ENCODE results near the gene P4HA2. TPM values are rescaled to one million over a fixed set of nuclear protein-coding genes. Genes with fewer than 3 reads are reported as not detected.

Gene P4HA2
- total and polyA plus RNA-seq, 2 donors (not counting 3 experiments of a cell fraction or from before 2014, with no cell fraction given), result 37.6 to 58.7 TPM

DNA sequence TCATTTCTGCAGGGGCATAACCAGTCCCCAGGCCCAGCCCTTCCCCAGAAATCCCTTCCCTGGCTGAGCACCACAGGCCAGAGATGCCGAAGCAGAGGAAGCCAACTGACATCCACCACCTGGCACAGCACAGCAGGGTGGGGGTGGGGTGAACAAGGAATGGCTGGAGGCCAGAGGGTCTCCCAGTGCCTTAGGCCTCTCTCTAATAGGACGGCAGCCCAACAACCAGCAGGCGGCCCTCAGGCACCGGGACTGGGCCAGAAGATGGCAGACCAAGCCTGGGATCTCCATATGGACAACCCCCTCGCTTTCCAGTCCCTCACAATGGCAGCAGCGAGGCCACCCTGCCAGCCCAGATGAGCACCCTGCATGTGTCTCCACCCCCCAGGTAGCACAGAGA, 43.1 kb upstream of the P4HA2 start:
- FAIRE-seq (no peak), DNase-seq (ENCODE audit: low read depth, low spot score) (no peak)
- intact Hi-C loops (cut with micrococcal nuclease) (loop anchor here (5.0 kb wide), 1 partner anchor 33 kb away; no protein-coding TSS in a partner anchor), dilution Hi-C loops (cut with MboI; ENCODE audit: extremely low pct_ligation_motif_present, low sequenced_read_pairs) (no loop called here)
- Histone ChIP-seq H3K27ac (ENCODE audit: insufficient read depth, low read depth, low read length) (no peak overlapping the region), H3K4me1 (ENCODE audit: control insufficient read depth, extremely low read depth, insufficient read depth, low read length) (peaks cover 13% of the 10 kb centered on the region), H3K4me2 (ENCODE audit: insufficient read depth, low read length) (no peak overlapping the region), H3K79me2 (ENCODE audit: control insufficient read depth, insufficient read depth, low read length) (no peaks in the 10 kb centered on the region), H3K27me3 (ENCODE audit: control insufficient read depth in 2 of 2, insufficient read depth in 2 of 2, low read length in 2 of 2) (no peaks in the 10 kb centered on the region), H3K9me1 (replicated peaks; ENCODE audit: control insufficient read depth, extremely low read depth, insufficient read depth, low read length) (no peaks in the 10 kb centered on the region), H3K9me3 (replicated peaks; ENCODE audit: control insufficient read depth, insufficient read depth, low read length) (no peaks in the 10 kb centered on the region), H4K20me1 (replicated peaks; ENCODE audit: control insufficient read depth, extremely low read depth, insufficient read depth, low read length) (no peaks in the 10 kb centered on the region), H3K9ac (replicated peaks; ENCODE audit: extremely low read depth, insufficient read depth, low read length) (no peak overlapping the region), H3K4me3 (replicated peaks in 1 of 3; ENCODE audit: insufficient read depth in 1 of 3, low read depth in 1 of 3, low read length in 3 of 3) (no peak overlapping the region), H3K36me3 (ENCODE audit: control insufficient read depth in 2 of 2, extremely low read depth in 1 of 2, insufficient read depth in 2 of 2, low read length in 2 of 2) (peaks cover 5 to 29% of the 10 kb centered on the region in 2 experiments), H2AFZ (ENCODE audit: low read depth, low read length) (no peak overlapping the region)
- no TSS peak for BruUV-seq (replicated peaks)
- CTCF ChIA-PET, result interaction anchor here (1.6 kb wide), 1 partner anchor 23 kb away, joined by 4 read pairs; the partner anchor contains the start of gene SLC22A4
- POLR2A ChIA-PET, result no interaction called here
- TF ChIP-seq GATA2 (IDR thresholded peaks at IDR 0.05; ENCODE audit: insufficient read depth, insufficient read length, low read depth, low read length), result no peak
- no peak for TF ChIP-seq MYC (IDR thresholded peaks at IDR 0.05; ENCODE audit: low read depth, low read length)
- TF ChIP-seq POLR2AphosphoS5 (IDR thresholded peaks at IDR 0.05; ENCODE audit: insufficient read depth, low read depth, low read length), result no peak
- no peak for TF ChIP-seq EZH2 (IDR thresholded peaks at IDR 0.05; ENCODE audit: borderline replicate concordance, low read depth, low read length, severe bottlenecking)

DNA sequence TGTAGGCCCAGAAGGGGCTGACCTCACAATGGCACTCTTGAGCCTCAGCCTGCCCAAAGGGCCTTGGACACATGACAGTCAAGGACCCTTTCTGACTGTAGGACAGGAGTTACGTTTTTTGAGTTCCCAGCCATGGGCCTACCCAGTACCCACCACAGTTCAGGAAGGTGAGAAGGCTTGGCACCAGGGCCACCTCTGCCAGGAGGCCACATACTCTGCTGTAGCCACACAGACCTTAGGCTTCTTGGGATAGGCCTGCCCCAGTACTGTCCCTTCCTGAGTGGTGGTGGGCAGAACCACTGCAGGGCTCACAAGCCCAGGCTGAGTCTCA, 42.6 kb upstream of the P4HA2 start:
- FAIRE-seq (no peak), DNase-seq (ENCODE audit: low read depth, low spot score) (no peak)
- ChIA-PET CTCF (interaction anchor here (1.6 to 1.8 kb wide), 2 partner anchors 24 to 32 kb away, joined by 4 to 6 read pairs; partner anchors contain the start of gene SLC22A4), POLR2A (no interaction called here)
- Histone ChIP-seq H4K20me1 (replicated peaks; ENCODE audit: control insufficient read depth, extremely low read depth, insufficient read depth, low read length) (no peaks in the 10 kb centered on the region), H3K9me1 (replicated peaks; ENCODE audit: control insufficient read depth, extremely low read depth, insufficient read depth, low read length) (no peaks in the 10 kb centered on the region), H3K27ac (ENCODE audit: insufficient read depth, low read depth, low read length) (no peak overlapping the region), H3K27me3 (ENCODE audit: control insufficient read depth in 2 of 2, insufficient read depth in 2 of 2, low read length in 2 of 2) (no peaks in the 10 kb centered on the region), H3K36me3 (ENCODE audit: control insufficient read depth in 2 of 2, extremely low read depth in 1 of 2, insufficient read depth in 2 of 2, low read length in 2 of 2) (peaks cover 5 to 29% of the 10 kb centered on the region in 2 experiments), H3K9ac (replicated peaks; ENCODE audit: extremely low read depth, insufficient read depth, low read length) (no peak overlapping the region), H3K4me2 (ENCODE audit: insufficient read depth, low read length) (no peak overlapping the region), H3K9me3 (replicated peaks; ENCODE audit: control insufficient read depth, insufficient read depth, low read length) (no peaks in the 10 kb centered on the region), H3K79me2 (ENCODE audit: control insufficient read depth, insufficient read depth, low read length) (no peaks in the 10 kb centered on the region), H3K4me3 (replicated peaks in 1 of 3; ENCODE audit: insufficient read depth in 1 of 3, low read depth in 1 of 3, low read length in 3 of 3) (no peak overlapping the region), H2AFZ (ENCODE audit: low read depth, low read length) (no peak overlapping the region), H3K4me1 (ENCODE audit: control insufficient read depth, extremely low read depth, insufficient read depth, low read length) (peaks cover 17% of the 10 kb centered on the region)
- BruUV-seq (replicated peaks), result no TSS peak
- intact Hi-C loops (cut with micrococcal nuclease), result loop anchor here (5.0 kb wide), 1 partner anchor 33 kb away; no protein-coding TSS in a partner anchor
- dilution Hi-C loops (cut with MboI; ENCODE audit: extremely low pct_ligation_motif_present, low sequenced_read_pairs), result no loop called here
- no peak for TF ChIP-seq POLR2A (IDR thresholded peaks at IDR 0.05; ENCODE audit: low read depth, low read length)
- TF ChIP-seq, protein P1, sequence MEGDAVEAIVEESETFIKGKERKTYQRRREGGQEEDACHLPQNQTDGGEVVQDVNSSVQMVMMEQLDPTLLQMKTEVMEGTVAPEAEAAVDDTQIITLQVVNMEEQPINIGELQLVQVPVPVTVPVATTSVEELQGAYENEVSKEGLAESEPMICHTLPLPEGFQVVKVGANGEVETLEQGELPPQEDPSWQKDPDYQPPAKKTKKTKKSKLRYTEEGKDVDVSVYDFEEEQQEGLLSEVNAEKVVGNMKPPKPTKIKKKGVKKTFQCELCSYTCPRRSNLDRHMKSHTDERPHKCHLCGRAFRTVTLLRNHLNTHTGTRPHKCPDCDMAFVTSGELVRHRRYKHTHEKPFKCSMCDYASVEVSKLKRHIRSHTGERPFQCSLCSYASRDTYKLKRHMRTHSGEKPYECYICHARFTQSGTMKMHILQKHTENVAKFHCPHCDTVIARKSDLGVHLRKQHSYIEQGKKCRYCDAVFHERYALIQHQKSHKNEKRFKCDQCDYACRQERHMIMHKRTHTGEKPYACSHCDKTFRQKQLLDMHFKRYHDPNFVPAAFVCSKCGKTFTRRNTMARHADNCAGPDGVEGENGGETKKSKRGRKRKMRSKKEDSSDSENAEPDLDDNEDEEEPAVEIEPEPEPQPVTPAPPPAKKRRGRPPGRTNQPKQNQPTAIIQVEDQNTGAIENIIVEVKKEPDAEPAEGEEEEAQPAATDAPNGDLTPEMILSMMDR (IDR thresholded peaks at IDR 0.05; ENCODE audit: extremely low read depth in 1 of 2, insufficient read depth in 1 of 2, low read depth in 1 of 2, low read length in 2 of 2), result no peak
- TF ChIP-seq FOS (IDR thresholded peaks at IDR 0.05; ENCODE audit: borderline replicate concordance, insufficient read depth, low read length), result no peak
- no peak for TF ChIP-seq POLR2AphosphoS5 (IDR thresholded peaks at IDR 0.05; ENCODE audit: insufficient read depth, low read depth, low read length)
- TF ChIP-seq EZH2 (IDR thresholded peaks at IDR 0.05; ENCODE audit: borderline replicate concordance, low read depth, low read length, severe bottlenecking), result no peak
- TF ChIP-seq GATA2 (IDR thresholded peaks at IDR 0.05; ENCODE audit: insufficient read depth, insufficient read length, low read depth, low read length), result no peak
- TF ChIP-seq MYC (IDR thresholded peaks at IDR 0.05; ENCODE audit: low read depth, low read length), result no peak
- TF ChIP-seq, protein P2, sequence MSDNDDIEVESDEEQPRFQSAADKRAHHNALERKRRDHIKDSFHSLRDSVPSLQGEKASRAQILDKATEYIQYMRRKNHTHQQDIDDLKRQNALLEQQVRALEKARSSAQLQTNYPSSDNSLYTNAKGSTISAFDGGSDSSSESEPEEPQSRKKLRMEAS (IDR thresholded peaks at IDR 0.05; ENCODE audit: insufficient read depth, insufficient read length), result no peak
- TF ChIP-seq JUN (IDR thresholded peaks at IDR 0.05; ENCODE audit: borderline replicate concordance, insufficient read depth, insufficient read length, low read depth), result no peak

All from endothelial cell of umbilical vein (primary cell).